NCI-H2029 (cell line): ENCODE results near the gene MRPL24.
"Not testable (repeated sequence)": the region's sequence is repeated elsewhere in the genome, so short reads cannot be mapped to it uniquely, and the experiment has no call there.

Experiments used
- DNase-seq: peaks from one replicate; lab custom pipeline; 2025; lab: John Stamatoyannopoulos, UW

MRPL24 gene

DNA sequence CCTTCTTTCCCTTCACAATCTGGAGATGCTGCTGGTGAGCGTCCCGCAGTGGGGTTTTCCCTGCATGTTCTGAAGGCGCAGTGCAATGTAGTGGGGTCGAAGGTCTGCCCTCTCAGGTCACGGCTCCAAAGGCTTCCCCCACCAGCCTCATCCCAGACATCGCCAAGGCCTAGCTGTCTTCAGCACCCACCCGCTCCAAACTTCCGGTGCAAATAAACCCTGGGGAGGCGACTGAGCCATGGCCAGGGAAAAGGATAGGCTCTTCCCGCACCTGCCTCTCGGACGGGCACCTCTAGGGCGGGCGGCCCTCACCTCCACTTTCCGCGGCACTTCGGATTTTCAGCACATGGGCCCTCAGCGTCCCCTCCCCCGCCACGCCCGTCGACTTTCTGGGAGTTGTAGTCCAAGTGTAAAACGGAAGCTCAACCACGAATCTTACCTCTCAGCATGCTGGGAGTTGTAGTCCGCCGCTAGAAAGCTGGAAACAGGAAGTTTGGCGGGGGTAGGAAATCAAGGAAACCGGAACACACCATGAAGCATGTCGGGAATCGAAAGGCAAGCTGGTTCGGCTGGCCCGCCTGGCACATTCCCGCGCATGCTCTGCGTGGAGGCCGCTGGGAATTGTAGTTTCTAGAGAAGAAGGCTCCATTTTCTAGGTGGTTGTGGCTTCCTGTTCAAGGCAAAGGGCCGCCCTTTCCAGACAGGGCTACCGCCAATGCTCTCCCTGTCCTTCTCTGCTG lies at the start of gene MRPL24:
Gene MRPL24, minus strand, starts transcription at position 348 of the 740 bp plus-strand sequence. CDS start 2,384 bp downstream, outside the sequence.
- DNase-seq = peak; percentile 98

DNA sequence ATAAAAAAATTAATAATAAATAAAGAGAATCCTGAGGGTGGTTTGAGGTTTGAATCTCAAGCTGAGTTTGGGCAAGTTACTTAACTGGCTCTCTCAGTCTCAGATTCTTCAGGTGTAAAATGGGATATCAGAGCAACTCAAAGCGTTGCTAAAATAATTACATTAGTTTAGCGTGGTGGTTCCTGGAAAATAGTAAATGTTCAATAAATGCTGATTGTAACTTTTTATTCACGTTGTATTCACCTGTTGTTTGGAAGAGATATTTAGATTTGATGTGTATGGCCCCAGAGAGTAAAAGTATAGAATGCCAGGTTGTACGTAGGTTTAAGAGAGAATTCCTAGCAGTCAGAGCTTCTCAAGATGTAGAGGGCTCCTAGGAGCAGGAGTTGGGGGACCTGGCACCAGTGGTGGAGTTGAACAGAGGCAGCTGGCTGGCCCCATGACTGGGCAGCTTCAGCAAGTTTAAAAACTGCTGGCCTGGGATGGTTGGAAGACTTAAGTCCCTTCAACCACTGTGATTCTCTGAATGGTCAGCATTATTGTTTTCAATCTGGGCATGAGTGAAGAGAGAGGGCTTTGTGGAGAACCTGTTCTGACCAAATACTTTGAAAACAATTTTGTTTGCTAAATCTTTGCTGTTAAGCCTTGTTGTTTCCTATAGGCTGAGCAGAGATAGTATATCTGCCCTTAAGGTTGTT lies 48.9 kb upstream of the MRPL24 start:
- no peak for DNase-seq

DNA sequence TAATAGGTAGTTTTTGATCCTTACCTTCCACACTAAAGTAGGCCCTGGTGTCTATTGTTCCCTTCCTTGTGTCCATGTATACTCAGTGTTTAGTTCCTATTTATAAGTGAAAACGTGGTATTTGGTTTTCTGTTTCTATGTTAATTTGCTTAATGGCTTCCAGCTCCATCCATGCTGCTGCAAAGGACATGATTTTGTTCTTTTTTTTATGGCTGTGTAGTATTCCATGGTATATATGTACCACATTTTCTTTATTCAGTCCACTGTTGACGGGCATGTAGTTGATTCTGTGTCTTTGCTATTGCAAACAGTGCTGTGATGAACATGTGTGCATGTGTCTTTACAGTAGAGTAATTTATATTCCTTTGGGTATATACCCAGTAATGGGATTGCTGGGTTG lies 47.2 kb upstream of the MRPL24 start:
- DNase-seq = no peak

DNA sequence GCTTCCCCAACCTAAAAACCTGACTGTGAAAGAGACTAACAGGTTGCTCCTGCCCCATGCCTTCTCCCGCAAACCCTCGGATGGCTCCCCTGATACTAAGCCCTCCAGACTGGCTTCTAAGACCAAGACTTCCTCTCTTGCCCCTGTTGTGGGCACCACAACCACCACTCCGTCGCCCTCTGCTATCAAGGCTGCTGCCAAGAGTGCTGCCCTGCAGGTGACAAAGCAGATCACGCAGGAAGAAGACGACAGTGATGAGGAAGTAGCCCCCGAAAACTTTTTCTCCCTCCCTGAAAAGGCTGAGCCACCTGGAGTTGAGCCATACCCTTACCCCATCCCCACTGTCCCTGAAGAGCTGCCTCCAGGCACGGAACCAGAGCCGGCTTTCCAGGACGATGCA lies 45.8 kb upstream of the MRPL24 start:
- DNase-seq = no peak

DNA sequence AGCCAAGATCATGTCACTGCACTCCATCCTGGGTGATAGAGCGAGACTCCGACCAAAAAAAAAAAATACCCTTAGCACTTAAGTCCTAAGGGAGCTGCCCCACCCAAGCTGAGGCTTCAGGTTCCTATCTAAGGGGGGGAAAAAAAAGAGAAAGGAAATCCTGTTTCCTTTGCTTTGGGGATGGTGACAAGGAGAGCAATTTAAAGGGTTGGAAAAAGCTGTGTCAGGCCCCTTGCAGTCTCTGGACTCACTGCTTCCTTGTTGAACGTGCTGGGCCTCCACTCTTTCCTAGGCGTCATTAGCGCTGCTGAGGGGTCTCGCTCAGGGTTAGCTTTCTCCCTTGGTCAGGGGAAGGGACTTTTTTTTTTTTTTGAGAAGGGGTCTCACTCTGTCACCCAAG lies 44.6 kb upstream of the MRPL24 start:
- DNase-seq = no peak

DNA sequence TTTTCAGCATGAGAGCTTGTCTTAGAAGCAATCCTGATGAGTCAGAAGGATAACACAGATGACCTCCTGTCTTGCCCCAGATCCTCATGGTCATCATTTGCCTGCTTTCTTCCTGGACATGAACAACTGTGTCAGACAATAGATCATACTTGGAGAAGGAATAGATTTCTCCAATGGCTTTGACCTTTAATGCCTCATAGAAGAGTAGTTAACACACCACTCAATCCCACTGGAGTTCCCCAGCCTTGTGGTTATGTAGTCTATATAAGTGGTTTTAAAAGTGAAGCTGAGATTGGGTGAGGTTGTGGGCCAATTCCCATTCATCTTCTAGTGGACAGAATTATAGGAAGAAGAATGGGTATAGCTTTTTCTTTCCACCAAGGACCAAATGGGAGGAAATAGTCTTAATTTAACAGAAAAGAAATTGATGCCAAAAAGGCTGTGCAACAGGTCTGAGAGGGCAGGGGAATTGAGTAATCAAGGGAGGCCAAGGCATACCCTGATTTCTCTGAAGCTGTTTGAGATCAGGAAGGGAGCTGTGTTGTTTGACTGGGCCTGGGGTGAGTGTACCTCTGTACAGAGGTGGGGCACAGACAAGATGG lies 40.8 kb upstream of the MRPL24 start:
- no peak for DNase-seq

DNA sequence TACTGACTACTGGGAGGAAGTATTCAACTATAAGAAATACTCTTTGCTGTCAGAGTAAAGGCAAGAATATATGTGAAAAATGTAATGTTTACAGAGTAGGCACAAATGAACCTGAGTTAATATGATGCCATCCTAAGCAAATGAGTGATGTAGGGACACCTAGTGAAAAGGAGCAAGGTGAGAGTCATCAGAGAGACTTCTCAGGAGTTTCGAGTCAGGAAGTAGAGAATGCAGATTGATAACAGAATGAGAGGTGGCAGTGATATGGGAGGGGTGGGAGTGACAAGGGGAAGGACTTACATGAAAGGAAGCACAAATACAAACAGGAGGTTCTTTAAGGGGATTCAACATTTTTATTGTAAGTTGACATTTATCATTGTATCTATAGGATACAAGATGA lies 36.7 kb upstream of the MRPL24 start:
- DNase-seq = no peak

DNA sequence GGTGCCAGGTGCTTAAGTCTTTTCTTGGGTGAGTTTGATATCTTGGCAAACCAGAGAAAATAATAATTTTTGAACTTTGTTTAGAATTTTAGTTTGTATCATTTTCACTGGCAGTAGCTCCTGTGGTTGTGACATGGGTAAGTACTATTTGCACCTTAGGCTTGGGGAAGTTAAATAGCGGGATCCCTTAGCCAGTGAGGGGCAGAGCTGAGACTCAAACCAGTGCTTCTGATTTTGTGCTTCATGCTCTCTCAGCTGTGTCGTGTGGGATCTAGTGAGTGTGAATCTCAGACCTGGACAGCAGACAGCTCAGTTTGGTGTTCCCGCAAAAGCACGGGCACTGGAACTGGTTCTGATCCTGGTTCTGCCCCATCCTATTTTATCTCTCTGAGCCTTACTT lies 36.1 kb upstream of the MRPL24 start:
- DNase-seq = no peak

DNA sequence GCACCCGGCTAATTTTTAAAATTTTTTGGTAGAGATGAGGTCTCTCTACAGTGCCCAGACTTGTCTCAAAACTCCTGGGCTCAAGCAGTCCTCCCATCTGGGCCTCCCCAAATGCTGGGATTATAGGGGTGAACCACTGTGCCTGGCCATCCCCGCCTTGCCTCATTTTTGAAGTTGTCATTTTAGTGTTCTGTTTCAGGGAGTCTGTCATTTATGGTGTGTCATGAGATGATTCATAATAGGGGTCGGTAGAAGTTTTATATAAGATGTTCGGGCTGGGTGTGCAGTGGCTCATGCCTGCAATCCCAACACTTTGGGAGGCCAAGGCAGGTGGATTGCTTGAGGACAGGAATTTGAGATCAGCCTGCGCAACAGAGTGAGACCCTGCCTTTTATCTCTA lies 34.9 kb upstream of the MRPL24 start:
- no peak for DNase-seq

DNA sequence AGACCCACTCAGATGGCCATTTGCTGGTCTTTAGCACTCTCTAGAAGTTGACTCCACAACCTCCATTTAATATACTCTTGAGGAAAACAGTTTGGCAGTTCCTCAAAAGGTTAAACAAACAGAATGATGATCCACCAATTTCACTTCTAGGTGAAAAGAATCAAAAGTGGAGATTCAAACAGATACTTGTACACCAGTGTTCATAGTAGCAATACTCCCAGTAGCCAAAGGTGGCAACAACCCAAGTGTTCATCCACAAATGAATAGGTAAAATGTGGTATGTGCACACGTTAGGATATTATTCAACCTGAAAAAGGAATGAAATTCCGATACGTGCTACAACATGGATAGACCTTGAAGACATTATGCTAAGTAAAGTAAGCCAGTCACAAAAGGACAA lies 32.7 kb upstream of the MRPL24 start:
- no peak for DNase-seq

DNA sequence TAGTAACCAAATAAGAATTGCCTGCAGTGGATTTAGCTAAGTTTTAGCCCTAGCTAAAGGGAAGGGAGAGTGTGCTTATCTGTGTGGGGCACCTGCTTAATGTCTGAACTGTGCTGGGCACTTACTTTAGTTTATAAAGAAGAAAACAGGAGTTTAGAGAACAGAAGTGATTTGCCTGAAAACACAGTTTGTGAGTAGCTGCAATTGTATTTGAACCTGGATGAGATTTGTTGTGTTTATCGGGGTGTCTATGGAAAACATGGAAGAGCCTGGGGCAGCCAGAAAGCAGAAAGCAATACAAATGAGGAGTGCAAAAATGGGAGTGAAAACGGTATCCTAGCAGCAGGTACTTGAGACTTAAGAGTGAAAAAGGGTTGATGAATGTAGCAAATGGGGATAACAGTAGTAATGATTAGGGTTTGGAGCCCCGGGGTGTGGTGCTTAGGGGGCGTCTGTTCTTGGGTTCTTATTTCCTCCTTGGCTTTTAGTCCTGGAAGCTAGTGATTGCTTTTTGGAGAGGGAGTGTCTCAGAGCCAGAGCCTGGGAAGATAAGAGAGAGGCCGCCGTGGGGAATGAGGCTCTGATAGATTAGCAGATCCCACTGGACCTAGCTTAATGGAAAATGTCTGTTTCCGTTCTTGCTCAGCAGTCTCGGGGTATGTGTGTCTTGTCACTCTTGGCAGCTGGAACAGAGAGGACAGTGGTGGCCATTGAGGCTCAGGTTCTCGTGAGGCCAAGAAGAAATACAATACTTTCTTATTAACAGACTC lies 32.0 kb upstream of the MRPL24 start:
- no peak for DNase-seq

DNA sequence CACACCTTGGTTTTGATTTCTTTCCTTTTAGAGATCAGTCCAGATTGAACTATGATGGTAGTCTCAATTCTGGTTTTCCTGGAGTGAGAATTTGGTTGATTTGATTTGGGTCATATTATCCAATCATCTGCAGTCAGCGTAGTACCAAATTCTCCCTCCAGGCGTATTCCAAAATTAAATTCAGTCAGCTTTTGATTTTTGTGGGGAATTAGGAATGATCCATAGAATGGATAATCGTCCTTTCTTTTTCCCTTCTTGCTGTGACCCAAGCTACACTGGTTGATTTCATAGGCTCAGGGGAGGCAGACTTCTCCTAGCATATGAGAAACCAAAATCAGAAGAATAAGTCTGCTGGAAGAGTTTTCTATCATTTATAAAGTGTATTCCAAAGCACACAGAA lies 31.3 kb upstream of the MRPL24 start:
- no peak for DNase-seq

DNA sequence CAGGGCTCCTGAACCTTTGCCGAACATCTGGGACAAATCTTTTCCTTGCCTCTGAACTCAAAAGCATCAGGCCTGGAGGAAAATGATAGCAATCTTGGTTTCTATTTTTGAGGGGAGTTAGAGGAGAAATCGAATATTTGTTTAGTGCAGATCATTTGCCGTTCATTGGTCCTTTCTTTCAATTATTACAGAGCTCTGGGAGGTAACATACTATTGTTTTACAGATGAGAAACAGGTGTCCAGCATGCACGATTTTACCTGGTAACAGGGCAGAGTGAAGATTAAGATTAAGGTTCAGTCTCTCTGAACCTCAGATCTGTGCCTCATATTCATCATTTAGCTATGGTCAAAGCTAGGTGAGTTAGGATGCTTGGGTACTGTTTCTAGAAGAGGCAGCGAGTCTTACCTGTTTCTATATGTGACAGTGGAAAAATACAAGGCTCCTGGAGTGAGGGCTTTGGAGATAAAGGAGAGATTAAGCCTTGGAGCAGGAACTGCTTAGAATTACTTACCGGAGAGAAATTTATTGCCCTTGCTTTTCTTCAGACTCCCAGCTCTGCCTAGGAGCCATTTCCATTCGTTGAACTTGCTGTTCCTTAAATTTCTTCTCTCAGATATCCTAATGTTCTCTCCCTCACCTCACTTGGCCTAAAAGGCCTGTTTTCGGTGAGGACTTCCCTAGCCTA lies 27.9 kb upstream of the MRPL24 start:
- DNase-seq = no peak

DNA sequence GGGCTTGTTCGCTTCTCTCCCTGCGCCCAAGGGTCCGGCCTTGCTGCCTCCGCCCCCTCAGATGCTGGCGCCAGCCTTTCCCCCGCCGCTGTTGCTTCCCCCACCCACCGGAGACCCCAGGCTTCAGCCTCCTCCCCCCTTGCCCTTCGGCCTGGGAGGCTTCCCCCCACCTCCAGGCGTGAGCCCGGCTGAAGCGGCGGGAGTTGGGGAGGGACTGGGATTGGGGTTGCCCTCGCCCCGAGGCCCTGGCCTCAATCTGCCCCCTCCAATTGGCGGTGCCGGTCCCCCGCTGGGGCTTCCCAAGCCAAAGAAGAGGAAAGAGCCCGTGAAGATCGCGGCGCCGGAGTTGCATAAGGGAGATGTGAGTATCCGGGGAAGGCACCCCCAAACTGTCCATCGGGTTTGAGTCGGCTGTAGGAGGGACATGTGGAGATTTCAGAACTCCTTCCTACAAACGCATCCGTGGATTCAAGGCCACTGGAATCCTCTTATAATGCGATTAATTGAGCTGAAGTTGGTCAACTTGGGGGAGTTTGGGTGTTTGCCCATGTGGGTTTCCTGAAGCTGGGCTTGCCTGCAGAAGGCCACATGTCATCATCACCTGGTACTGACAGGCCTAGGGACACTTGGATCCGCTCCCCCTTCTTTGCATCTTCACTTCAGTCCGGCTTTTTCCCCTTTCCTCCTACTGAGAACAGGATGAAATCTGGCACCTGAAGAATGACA lies 27.2 kb upstream of the MRPL24 start:
- DNase-seq = no peak

DNA sequence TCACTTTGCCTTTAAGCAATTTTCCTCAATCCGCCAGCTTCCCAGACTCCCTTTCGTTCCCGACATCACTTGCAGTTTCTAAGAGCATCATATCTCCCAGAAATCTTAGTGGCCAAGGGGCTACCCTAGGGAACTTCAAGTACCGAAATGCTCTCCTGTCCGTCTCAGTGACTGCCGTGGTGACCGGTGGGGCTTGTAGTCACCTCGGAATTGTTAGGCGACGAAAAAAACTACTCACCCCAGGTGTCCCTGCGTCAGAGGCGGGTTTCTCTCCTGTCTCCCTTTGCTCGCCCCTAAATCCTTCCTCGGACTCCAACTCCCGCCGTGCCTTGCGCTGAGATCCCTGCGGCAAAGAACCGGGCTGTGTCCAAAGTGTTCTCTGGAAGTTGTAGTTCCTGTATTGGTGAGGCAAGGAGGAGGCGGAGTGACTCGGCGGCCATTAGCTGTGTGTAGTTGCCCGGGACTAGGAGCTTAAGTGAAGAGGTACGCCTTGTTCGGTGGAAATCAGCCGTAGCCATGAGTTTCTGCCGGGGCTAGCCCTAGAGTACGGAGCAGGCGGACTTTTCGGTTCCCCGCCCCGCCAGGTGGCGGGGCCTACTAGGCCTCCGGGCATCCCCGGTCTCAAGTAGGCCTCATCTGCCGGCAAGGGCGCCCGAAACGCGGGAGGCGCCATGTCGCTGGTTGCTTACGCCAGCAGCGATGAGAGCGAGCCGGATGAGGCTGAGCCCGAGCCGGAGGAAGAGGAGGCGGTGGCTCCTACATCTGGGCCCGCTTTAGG lies 26.4 kb upstream of the MRPL24 start, which contains the start of gene PRCC:
Gene PRCC, plus strand, starts transcription at position 435 of the 778 bp plus-strand sequence. Its CDS starts 237 bp downstream, at position 672.
- DNase-seq = peak; percentile 98

DNA sequence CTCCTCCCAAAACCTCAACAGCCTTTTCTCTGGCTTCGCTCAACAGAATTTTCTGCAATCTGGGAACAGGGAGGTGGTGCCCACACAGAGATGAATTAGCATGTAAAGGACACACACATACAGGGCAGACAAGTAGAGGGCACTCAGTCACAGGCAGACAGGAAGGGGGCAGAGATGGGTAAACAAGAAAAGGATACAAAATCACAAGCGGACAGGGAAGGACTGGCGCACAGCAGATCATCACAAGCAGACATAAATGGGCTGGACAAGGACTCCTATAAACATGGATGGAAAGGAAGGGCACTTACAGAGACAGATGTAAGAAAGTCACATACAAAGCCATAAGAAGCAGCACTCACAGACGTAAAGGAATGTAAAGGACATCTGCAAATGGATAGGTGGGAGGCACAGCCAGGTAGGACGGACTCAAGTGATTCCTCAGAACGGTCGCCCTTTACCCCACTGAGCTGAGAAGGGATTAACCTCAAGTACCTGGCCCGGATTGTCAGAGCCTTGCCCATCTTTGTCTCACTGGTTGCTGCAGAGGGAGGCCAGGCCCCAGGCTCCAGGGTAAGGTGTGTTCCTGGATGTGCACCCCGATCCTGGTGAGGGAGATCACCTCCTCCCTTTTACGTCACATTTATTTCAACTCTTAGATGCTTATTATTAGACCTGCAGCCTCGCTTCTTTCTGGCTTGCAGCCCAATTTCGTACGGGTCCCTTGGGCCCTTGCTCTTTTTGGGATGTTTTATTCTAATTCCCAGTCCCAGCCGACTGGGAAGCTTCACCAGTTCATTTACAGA lies 25.6 kb upstream of the MRPL24 start:
- no peak for DNase-seq

DNA sequence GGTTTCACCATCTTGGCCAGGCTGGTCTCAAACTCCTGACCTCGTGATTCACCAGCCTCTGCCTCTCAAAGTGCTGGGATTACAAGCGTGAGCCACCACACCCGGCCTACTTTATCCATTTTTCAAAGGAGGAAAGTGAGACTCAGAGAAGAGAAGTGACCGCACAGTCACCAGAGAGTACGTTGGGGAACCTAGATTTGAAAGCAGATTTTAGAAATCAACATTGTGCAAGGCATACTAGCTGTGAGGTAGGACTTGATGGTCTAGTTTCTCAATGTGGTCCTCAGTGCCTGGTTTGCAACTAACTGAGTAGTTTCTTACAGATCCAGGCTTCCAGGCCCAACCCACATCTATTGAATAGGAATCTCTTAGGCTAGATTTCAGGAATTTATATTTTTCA lies 24.8 kb upstream of the MRPL24 start:
- no peak for DNase-seq

DNA sequence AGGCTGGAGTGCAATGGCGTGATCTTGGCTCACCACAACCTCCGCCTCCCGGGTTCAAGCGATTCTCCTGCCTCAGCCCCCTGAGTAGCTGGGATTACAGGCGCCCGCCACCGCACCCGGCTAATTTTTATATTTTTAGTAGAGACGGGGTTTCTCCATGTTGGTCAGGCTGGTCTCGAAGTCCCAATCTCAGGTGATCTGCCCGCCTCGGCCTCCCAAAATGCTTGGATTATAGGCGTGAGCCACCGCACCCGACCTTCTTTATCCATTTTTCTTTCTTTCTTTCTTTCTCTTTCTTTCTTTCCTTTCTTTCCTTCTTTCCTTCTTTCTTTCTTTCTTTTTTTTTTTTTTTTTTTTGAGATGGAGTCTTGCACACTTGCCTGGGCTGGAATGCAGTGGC lies 24.2 kb upstream of the MRPL24 start:
- DNase-seq = not testable (repeated sequence)

DNA sequence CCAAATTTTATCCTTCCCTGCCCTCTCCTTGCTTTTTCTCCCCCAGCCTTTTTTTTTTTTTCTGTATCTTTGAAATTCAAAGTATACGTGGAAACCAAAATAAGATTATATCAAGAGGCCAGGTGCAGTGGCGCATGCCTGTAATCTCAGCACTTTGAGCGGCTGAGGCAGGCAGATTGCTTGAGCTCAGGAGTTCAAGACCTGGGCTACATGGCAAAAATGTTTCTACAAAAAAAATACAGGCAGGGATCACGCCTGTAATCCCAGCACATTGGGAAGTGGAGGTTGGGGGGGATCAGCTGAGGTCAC lies 19.9 kb upstream of the MRPL24 start:
- no peak for DNase-seq
